HepG2 (cell line): ENCODE data around the gene CMIP. TPM values are rescaled to one million over a fixed set of nuclear protein-coding genes. Genes with fewer than 3 reads are reported as not detected.

Source experiments
- AFF4 ChIP-seq: sonication (generic); formaldehyde crosslinking; IDR thresholded peaks from 2 replicates; pipeline ENCODE4 v1.4.0; 2020; ENCODE audit warnings: missing genetic modification reagents
- ATF4 ChIP-seq, 2 experiments: fragments of 450-650 bp in 1 of 2; sonication (generic) in 1 of 2; formaldehyde crosslinking; IDR thresholded peaks; 2 replicates each; pipeline versions ENCODE4 v1.5.0 to v1.8.0; 2020 to 2022; ENCODE audit warnings: mild to moderate bottlenecking in 1 of 2, missing genetic modification reagents in 1 of 2
- CBX1 ChIP-seq: IDR thresholded peaks from one replicate; pipeline ENCODE4 v1.6.1; 2016; ENCODE audit warnings: antibody characterized with exemption, low read depth
- GZF1 ChIP-seq: sonication (generic); formaldehyde crosslinking; IDR thresholded peaks from 2 replicates; pipeline ENCODE4 v1.5.1; 2020; ENCODE audit warnings: mild to moderate bottlenecking, missing genetic modification reagents
- KDM3A ChIP-seq: IDR thresholded peaks from 2 replicates; pipeline ENCODE4 v1.6.1; 2018; ENCODE audit warnings: low read depth, missing compliant biosample characterization
- PTBP1 ChIP-seq: fragments of 200-400 bp; formaldehyde crosslinking; IDR thresholded peaks from 2 replicates; pipeline ENCODE4 v1.6.1; 2018; ENCODE audit warnings: low read length, low read depth; ENCODE audit not compliant: poor library complexity, severe bottlenecking
- RXRB ChIP-seq: IDR thresholded peaks from 2 replicates; pipeline ENCODE4 v1.6.1; 2016; ENCODE audit warnings: borderline replicate concordance, missing genetic modification reagents, missing compliant biosample characterization
- SRY ChIP-seq: sonication (generic); formaldehyde crosslinking; IDR thresholded peaks from 2 replicates; pipeline ENCODE4 v1.8.0; 2022; ENCODE audit warnings: mild to moderate bottlenecking, missing genetic modification reagents
- WIZ ChIP-seq: sonication (generic); formaldehyde crosslinking; IDR thresholded peaks from 2 replicates; pipeline ENCODE4 v1.5.1; 2020; ENCODE audit warnings: mild to moderate bottlenecking, missing genetic modification reagents
- ZMYM4 ChIP-seq: sonication (generic); formaldehyde crosslinking; IDR thresholded peaks from 2 replicates; pipeline ENCODE4 v1.8.1; 2023; ENCODE audit warnings: mild to moderate bottlenecking, missing genetic modification reagents
- ZNF598 ChIP-seq: sonication (generic); formaldehyde crosslinking; IDR thresholded peaks from 2 replicates; pipeline ENCODE4 v1.5.1; 2020; ENCODE audit warnings: mild to moderate bottlenecking, missing genetic modification reagents, borderline replicate concordance
- ZNF660 ChIP-seq: sonication (generic); formaldehyde crosslinking; IDR thresholded peaks from 2 replicates; pipeline ENCODE4 v1.5.1; 2020; ENCODE audit warnings: mild to moderate bottlenecking, low read depth, missing genetic modification reagents, borderline replicate concordance
- ZNF687 ChIP-seq: sonication (generic); formaldehyde crosslinking; IDR thresholded peaks from 2 replicates; pipeline ENCODE4 v1.5.1; 2020; ENCODE audit warnings: mild to moderate bottlenecking, missing genetic modification reagents, moderate library complexity
- ZNF773 ChIP-seq: sonication (generic); formaldehyde crosslinking; IDR thresholded peaks from 2 replicates; pipeline ENCODE4 v1.4.0; 2020; ENCODE audit warnings: missing genetic modification reagents, borderline replicate concordance
- ZNF781 ChIP-seq: sonication (generic); formaldehyde crosslinking; IDR thresholded peaks from 2 replicates; pipeline ENCODE4 v1.5.1; 2020; ENCODE audit warnings: borderline replicate concordance, mild to moderate bottlenecking, missing genetic modification reagents; ENCODE audit errors: not compliant biosample characterization
- ZNF816 ChIP-seq: sonication (generic); formaldehyde crosslinking; IDR thresholded peaks from 2 replicates; pipeline ENCODE4 v1.8.0; 2022; ENCODE audit warnings: missing genetic modification reagents, mild to moderate bottlenecking, borderline replicate concordance
- polyA plus RNA-seq, 8 experiments: library from polyadenylated mRNA; depleted of rRNA in 3 of 8; stranded (reverse) in 7 of 8; unstranded in 1 of 8; fragments of >200 nt; fragmentation: Illumina TruSeq in 4 of 8; extraction: Trizol in 4 of 8; gene quantifications; 2 replicates each; pipeline versions ENCODE4 v1.2.1 to v1.2.3, GENCODE V29; 2011 to 2016; ENCODE audit warnings: low read depth in 4 of 8, missing spikeins in 1 of 8, mixed read lengths in 1 of 8; ENCODE audit not compliant: insufficient read depth in 1 of 8
- total RNA-seq, 5 experiments: library from RNA; depleted of rRNA; stranded (reverse); fragments of >200 nt; fragmentation: Illumina TruSeq; extraction: Trizol; gene quantifications; 2 replicates each; pipeline ENCODE4 v1.2.3, GENCODE V29; 2016; ENCODE audit warnings: low read depth in 1 of 5
- TF ChIP-seq, protein P1 (sequence below): sonication (generic); formaldehyde crosslinking; IDR thresholded peaks from 2 replicates; pipeline ENCODE4 v1.4.0; 2020; ENCODE audit warnings: missing genetic modification reagents

The CMIP gene
- total and polyA plus RNA-seq, 2 of the 13 experiments (the other 11 are each of a cell fraction or from before 2014, with no cell fraction given) = 10.9 to 18.1 TPM

DNA sequence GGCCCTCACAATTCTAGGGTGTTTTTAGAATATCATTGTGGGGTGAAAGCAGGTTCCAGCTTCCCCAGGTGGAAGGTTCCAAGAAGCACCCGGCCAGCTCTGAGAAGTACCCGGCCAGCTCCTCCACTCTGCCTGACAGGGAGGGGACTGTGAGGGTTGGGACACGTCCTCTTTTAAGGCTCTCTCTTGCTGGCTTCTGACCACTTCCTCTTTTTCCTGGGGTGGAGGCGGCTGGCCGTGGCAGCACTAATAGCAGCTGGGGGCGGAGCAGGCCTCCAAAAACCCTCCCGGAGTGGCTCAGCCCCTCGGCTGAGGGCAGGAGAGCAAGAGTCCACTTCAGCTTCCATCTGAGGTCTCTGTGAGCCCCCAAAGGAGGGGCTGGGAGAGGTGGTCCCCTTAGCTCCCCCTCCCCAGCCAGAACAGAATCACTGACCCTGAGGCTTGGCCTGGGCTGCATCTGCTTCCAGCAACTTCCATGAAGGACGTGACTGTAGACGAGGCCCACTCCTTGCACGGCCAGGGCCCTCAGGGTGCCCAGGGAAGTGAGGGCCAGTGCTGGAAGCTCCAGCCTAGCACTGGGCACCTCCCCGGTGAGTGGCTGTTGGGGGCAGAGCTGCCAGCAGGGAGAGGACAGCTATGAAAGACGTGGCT lies 307.7 kb downstream of the CMIP start (continued):
- TF ChIP-seq ZNF687 = peak; percentile 85
- TF ChIP-seq ZMYM4 (CRISPR knock-in tag) = peak; percentile 35; the same call in 1 of the 2 replicates
- TF ChIP-seq AFF4 = no peak
- no peak for TF ChIP-seq ZNF781 (CRISPR knock-in tag)
- TF ChIP-seq GZF1 (CRISPR knock-in tag) = no peak
- TF ChIP-seq ZNF816 (CRISPR knock-in tag) = no peak
- TF ChIP-seq, protein P1, sequence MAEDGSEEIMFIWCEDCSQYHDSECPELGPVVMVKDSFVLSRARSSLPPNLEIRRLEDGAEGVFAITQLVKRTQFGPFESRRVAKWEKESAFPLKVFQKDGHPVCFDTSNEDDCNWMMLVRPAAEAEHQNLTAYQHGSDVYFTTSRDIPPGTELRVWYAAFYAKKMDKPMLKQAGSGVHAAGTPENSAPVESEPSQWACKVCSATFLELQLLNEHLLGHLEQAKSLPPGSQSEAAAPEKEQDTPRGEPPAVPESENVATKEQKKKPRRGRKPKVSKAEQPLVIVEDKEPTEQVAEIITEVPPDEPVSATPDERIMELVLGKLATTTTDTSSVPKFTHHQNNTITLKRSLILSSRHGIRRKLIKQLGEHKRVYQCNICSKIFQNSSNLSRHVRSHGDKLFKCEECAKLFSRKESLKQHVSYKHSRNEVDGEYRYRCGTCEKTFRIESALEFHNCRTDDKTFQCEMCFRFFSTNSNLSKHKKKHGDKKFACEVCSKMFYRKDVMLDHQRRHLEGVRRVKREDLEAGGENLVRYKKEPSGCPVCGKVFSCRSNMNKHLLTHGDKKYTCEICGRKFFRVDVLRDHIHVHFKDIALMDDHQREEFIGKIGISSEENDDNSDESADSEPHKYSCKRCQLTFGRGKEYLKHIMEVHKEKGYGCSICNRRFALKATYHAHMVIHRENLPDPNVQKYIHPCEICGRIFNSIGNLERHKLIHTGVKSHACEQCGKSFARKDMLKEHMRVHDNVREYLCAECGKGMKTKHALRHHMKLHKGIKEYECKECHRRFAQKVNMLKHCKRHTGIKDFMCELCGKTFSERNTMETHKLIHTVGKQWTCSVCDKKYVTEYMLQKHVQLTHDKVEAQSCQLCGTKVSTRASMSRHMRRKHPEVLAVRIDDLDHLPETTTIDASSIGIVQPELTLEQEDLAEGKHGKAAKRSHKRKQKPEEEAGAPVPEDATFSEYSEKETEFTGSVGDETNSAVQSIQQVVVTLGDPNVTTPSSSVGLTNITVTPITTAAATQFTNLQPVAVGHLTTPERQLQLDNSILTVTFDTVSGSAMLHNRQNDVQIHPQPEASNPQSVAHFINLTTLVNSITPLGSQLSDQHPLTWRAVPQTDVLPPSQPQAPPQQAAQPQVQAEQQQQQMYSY = no peak
- TF ChIP-seq KDM3A = no peak
- no peak for TF ChIP-seq CBX1
- no peak for TF ChIP-seq RXRB (CRISPR knock-in tag)
- no peak for TF ChIP-seq WIZ (CRISPR knock-in tag)
- no peak for TF ChIP-seq PTBP1
- no peak for TF ChIP-seq ZNF660
- no peak for TF ChIP-seq ZNF598 (CRISPR knock-in tag)
- no peak for TF ChIP-seq ZNF773
- TF ChIP-seq ATF4 (CRISPR knock-in tag; IDR thresholded peaks at IDR 0.05) = no peak
- TF ChIP-seq SRY (CRISPR knock-in tag) = no peak
